Neuronal stem cell (in vitro differentiated cells): ENCODE data around the gene HDAC7.
A peak's percentile ranks its signal among the peaks of the same experiment; 100 is the strongest.

Experiments used
- DNase-seq: peaks from one replicate; pipeline ENCODE4 v3.0.0-alpha.2; 2013; ENCODE audit warnings: low spot score
- H2AFZ ChIP-seq: one replicate; pipeline ENCODE4 v1.6.1; 2013; ENCODE audit warnings: mild to moderate bottlenecking, low read length, inconsistent platforms
- H2AK5ac ChIP-seq: 2 replicates; pipeline ENCODE4 v1.6.1; 2013; ENCODE audit warnings: low read depth, mild to moderate bottlenecking, inconsistent platforms, low read length, moderate library complexity, mixed read lengths
- H2BK120ac ChIP-seq: 2 replicates; pipeline ENCODE4 v1.6.1; 2013; ENCODE audit warnings: low read depth, mild to moderate bottlenecking, inconsistent platforms, low read length, moderate library complexity, mixed read lengths
- H2BK12ac ChIP-seq: one replicate; pipeline ENCODE4 v1.6.1; 2013; ENCODE audit warnings: low read length, inconsistent platforms
- H2BK15ac ChIP-seq: 2 replicates; pipeline ENCODE4 v1.6.1; 2013; ENCODE audit warnings: mild to moderate bottlenecking, low read length, inconsistent platforms, mixed read lengths
- H2BK5ac ChIP-seq: one replicate; pipeline ENCODE4 v1.6.1; 2013; ENCODE audit warnings: inconsistent platforms, mild to moderate bottlenecking, low read length, moderate library complexity
- H3K14ac ChIP-seq: one replicate; pipeline ENCODE4 v1.6.1; 2013; ENCODE audit warnings: low read length, inconsistent platforms
- H3K18ac ChIP-seq: 2 replicates; pipeline ENCODE4 v1.6.1; 2013; ENCODE audit warnings: low read length, inconsistent platforms
- H3K23ac ChIP-seq: 2 replicates; pipeline ENCODE4 v1.6.1; 2013; ENCODE audit warnings: low read depth, mild to moderate bottlenecking, mixed read lengths, low read length, inconsistent platforms; ENCODE audit not compliant: poor library complexity
- H3K27ac ChIP-seq: replicated peaks from 3 replicates; pipeline ENCODE4 v1.5.1; 2013; ENCODE audit warnings: low read length, inconsistent platforms
- H3K27me3 ChIP-seq, 3 experiments: 2 replicates each; pipeline ENCODE4 v1.6.1; 2013; ENCODE audit warnings: low read length in 3 of 3, mild to moderate bottlenecking in 2 of 3, inconsistent platforms in 1 of 3, low read depth in 1 of 3, mixed read lengths in 1 of 3, moderate library complexity in 1 of 3; ENCODE audit not compliant: control insufficient read depth in 3 of 3, insufficient read depth in 3 of 3
- H3K36me3 ChIP-seq, 2 donors: replicated peaks in 1 of 2; 2 replicates each; pipeline ENCODE4 v1.6.1; 2013; ENCODE audit warnings: low read length in 2 of 2; ENCODE audit not compliant: control insufficient read depth in 2 of 2, insufficient read depth in 2 of 2
- H3K4ac ChIP-seq: 2 replicates; pipeline ENCODE4 v1.6.1; 2013; ENCODE audit warnings: inconsistent platforms, mild to moderate bottlenecking, low read length, moderate library complexity
- H3K4me1 ChIP-seq, 2 donors: 1 replicate in 1 of 2; 2 replicates in 1 of 2; pipeline ENCODE4 v1.6.1; 2013; ENCODE audit warnings: low read length in 2 of 2, low read depth in 1 of 2; ENCODE audit not compliant: control insufficient read depth in 2 of 2, insufficient read depth in 1 of 2
- H3K4me2 ChIP-seq: one replicate; pipeline ENCODE4 v1.6.1; 2013; ENCODE audit warnings: mild to moderate bottlenecking, low read length, inconsistent platforms; ENCODE audit not compliant: insufficient read depth, poor library complexity, severe bottlenecking
- H3K4me3 ChIP-seq, 2 donors: 2 replicates each; pipeline ENCODE4 v1.5.1; 2013; ENCODE audit warnings: low read length in 2 of 2, mild to moderate bottlenecking in 2 of 2, inconsistent platforms in 1 of 2, moderate library complexity in 1 of 2
- H3K79me1 ChIP-seq: one replicate; pipeline ENCODE4 v1.6.1; 2013; ENCODE audit warnings: low read depth, mild to moderate bottlenecking, inconsistent platforms, low read length, moderate library complexity
- H3K9ac ChIP-seq: one replicate; pipeline ENCODE4 v1.6.1; 2013; ENCODE audit warnings: mild to moderate bottlenecking, low read depth, low read length, inconsistent platforms; ENCODE audit not compliant: poor library complexity
- H3K9me3 ChIP-seq, 2 donors: replicated peaks in 1 of 2; 2 replicates each; pipeline versions ENCODE3 to v1.6.1; 2013; ENCODE audit warnings: low read length in 2 of 2, mild to moderate bottlenecking in 2 of 2, inconsistent platforms in 1 of 2, low read depth in 1 of 2, mixed read lengths in 1 of 2, moderate library complexity in 1 of 2; ENCODE audit not compliant: control insufficient read depth in 2 of 2, insufficient read depth in 1 of 2
- H4K8ac ChIP-seq: one replicate; pipeline ENCODE4 v1.6.1; 2013; ENCODE audit warnings: low read depth, mild to moderate bottlenecking, inconsistent platforms, low read length, moderate library complexity
- H4K91ac ChIP-seq: one replicate; pipeline ENCODE4 v1.6.1; 2013; ENCODE audit warnings: low read length, low read depth, mild to moderate bottlenecking, inconsistent platforms; ENCODE audit not compliant: poor library complexity
- WGBS, 2 donors: extraction: QIAGEN DNeasy Blood & Tissue Kit; methylation state at CpG; one replicate each; pipeline ENCODE4 v1.1.7; 2013; ENCODE audit warnings: missing lambda C conversion rate in 2 of 2, mixed read lengths in 1 of 2; ENCODE audit not compliant: insufficient read length in 2 of 2, insufficient replicate concordance in 1 of 2; ENCODE audit errors: extremely low coverage in 2 of 2; 5-methylcytosine and 5-hydroxymethylcytosine counted together

HDAC7 gene

GRCh38 chr12:47739297-47739696 lies 80.4 kb downstream of the HDAC7 start:
- peak overlapping the region; percentile 22 for H2AK5ac ChIP-seq
- no peak overlapping the region for H3K4me2 ChIP-seq
- H4K91ac ChIP-seq: no peak overlapping the region
- H2BK15ac ChIP-seq: no peak overlapping the region
- no peak for DNase-seq
- no peak overlapping the region for H3K4me3 ChIP-seq
- peaks cover 21 to 23% of the 10 kb centered on the region in 2 donors for H3K4me1 ChIP-seq
- H3K18ac ChIP-seq: no peak overlapping the region
- no peak overlapping the region for H3K23ac ChIP-seq
- H3K4ac ChIP-seq: no peak overlapping the region
- H3K27ac ChIP-seq: no peak overlapping the region
- no peak overlapping the region for H2AFZ ChIP-seq
- no peak overlapping the region for H2BK12ac ChIP-seq
- no CpG with 5 or more reads among the region's 3 CpGs for WGBS, 2 donors
- H3K79me1 ChIP-seq: no peaks in the 10 kb centered on the region
- no peaks in the 10 kb centered on the region for H3K27me3 ChIP-seq
- no peaks in the 10 kb centered on the region for H3K36me3 ChIP-seq
- no peak overlapping the region for H3K14ac ChIP-seq
- H2BK5ac ChIP-seq: no peak overlapping the region
- no peak overlapping the region for H3K9ac ChIP-seq
- H3K9me3 ChIP-seq: no peaks in the 10 kb centered on the region
- H4K8ac ChIP-seq: no peak overlapping the region
- H2BK120ac ChIP-seq: no peak overlapping the region

GRCh38 chr12:47737936-47738594 lies 81.6 kb downstream of the HDAC7 start:
- Histone ChIP-seq H4K91ac (no peak overlapping the region), H2BK5ac (peak overlapping the region; percentile 8), H3K36me3 (no peaks in the 10 kb centered on the region), H3K27me3 (no peaks in the 10 kb centered on the region), H2BK12ac (peak overlapping the region; percentile 14), H3K4me2 (no peak overlapping the region), H2BK120ac (peak overlapping the region; percentile 49), H3K4ac (no peak overlapping the region), H3K27ac (no peak overlapping the region), H2BK15ac (no peak overlapping the region), H3K4me1 (peaks cover 21 to 24% of the 10 kb centered on the region in 2 donors), H3K79me1 (no peaks in the 10 kb centered on the region), H4K8ac (no peak overlapping the region), H3K23ac (no peak overlapping the region), H3K4me3 (no peak overlapping the region), H2AFZ (no peak overlapping the region), H3K14ac (no peak overlapping the region), H3K9ac (no peak overlapping the region), H3K9me3 (no peaks in the 10 kb centered on the region), H3K18ac (no peak overlapping the region), H2AK5ac (peak overlapping the region; percentile 11)
- no peak for DNase-seq
- WGBS, 2 donors: no CpG with 5 or more reads among the region's 17 CpGs

- no peak for DNase-seq
- peak overlapping the region; percentile 55 for H3K18ac ChIP-seq
- no peak overlapping the region for H3K27ac ChIP-seq
These were observed 82.6 kb downstream of the HDAC7 start for GRCh38 chr12:47736877-47737676.

GRCh38 chr12:47736216-47736615 lies 83.5 kb downstream of the HDAC7 start:
- H3K4me1 ChIP-seq: peaks cover 21 to 24% of the 10 kb centered on the region in 2 donors
- no peak overlapping the region for H3K14ac ChIP-seq
- no peak overlapping the region for H4K8ac ChIP-seq
- H2BK120ac ChIP-seq: no peak overlapping the region
- H2AFZ ChIP-seq: no peak overlapping the region
- no peaks in the 10 kb centered on the region for H3K79me1 ChIP-seq
- no peak overlapping the region for H2BK12ac ChIP-seq
- no peak overlapping the region for H3K4me2 ChIP-seq
- WGBS, 2 donors: no CpG with 5 or more reads among the region's 4 CpGs
- no peak overlapping the region for H3K4ac ChIP-seq
- peak overlapping the region; percentile 1 for H3K18ac ChIP-seq
- no peaks in the 10 kb centered on the region for H3K36me3 ChIP-seq
- H3K27me3 ChIP-seq: no peaks in the 10 kb centered on the region
- H3K9me3 ChIP-seq: no peaks in the 10 kb centered on the region
- peak overlapping the region; percentile 63 for H2BK15ac ChIP-seq
- peak overlapping the region; percentile 65 for H2AK5ac ChIP-seq
- H4K91ac ChIP-seq: no peak overlapping the region
- H3K4me3 ChIP-seq: no peak overlapping the region
- H3K27ac ChIP-seq: no peak overlapping the region
- no peak overlapping the region for H3K23ac ChIP-seq
- peak overlapping the region; percentile 14 for H2BK5ac ChIP-seq
- no peak for DNase-seq
- no peak overlapping the region for H3K9ac ChIP-seq

More at GRCh38 chr12:47736877-47737676, 82.6 kb downstream of the HDAC7 start:
- H3K27me3 ChIP-seq: no peaks in the 10 kb centered on the region
- peak overlapping the region; percentile 58 for H2AK5ac ChIP-seq
- H2BK12ac ChIP-seq: no peak overlapping the region
- peak overlapping the region; percentile 11 for H2BK15ac ChIP-seq
- no peak overlapping the region for H3K4me3 ChIP-seq
- H4K91ac ChIP-seq: no peak overlapping the region
- H3K36me3 ChIP-seq: no peaks in the 10 kb centered on the region
- no peak overlapping the region for H2BK120ac ChIP-seq
- peak overlapping the region; percentile 56 for H4K8ac ChIP-seq
- peak overlapping the region; percentile 45 for H3K9ac ChIP-seq
- H3K4me1 ChIP-seq: peaks cover 21 to 24% of the 10 kb centered on the region in 2 donors
- peak overlapping the region; percentile 73 for H2AFZ ChIP-seq
- WGBS, 2 donors: no CpG with 5 or more reads among the region's 19 CpGs
- H3K4me2 ChIP-seq: no peak overlapping the region
- H3K23ac ChIP-seq: peak overlapping the region; percentile 83
- no peak overlapping the region for H3K4ac ChIP-seq
- H2BK5ac ChIP-seq: no peak overlapping the region
- no peaks in the 10 kb centered on the region for H3K9me3 ChIP-seq
- H3K14ac ChIP-seq: no peak overlapping the region
- no peaks in the 10 kb centered on the region for H3K79me1 ChIP-seq
